Gastrocnemius medialis (tissue), 4 donors: ENCODE measurements around the gene ASTN1.

ENCODE experiments used
- CTCF ChIP-seq, 5 experiments: fragments of 450-650 bp in 3 of 5; fragments of 200-600 bp in 2 of 5; sonication (generic) in 2 of 5; IDR thresholded peaks in 4 of 5; conservative IDR thresholded peaks in 1 of 5; 1 replicate in 4 of 5; 2 replicates in 1 of 5; pipeline ENCODE4 v1.5.1; 2016 to 2019; ENCODE audit warnings: antibody characterized with exemption in 5 of 5, mild to moderate bottlenecking in 3 of 5, moderate library complexity in 3 of 5
- POLR2A ChIP-seq, 2 donors: fragments of 450-650 bp; IDR thresholded peaks; one replicate each; pipeline ENCODE4 v1.6.1; 2017; ENCODE audit warnings: antibody characterized with exemption in 2 of 2, mild to moderate bottlenecking in 2 of 2, moderate library complexity in 2 of 2

GRCh38 chr1:176989023-176989422, 175.5 kb downstream of the ASTN1 start:
- TF ChIP-seq CTCF (IDR thresholded peaks at IDR 0.05 in 4 of 5, conservative IDR thresholded peaks at IDR 0.05 in 1 of 5) (no peak), POLR2A (IDR thresholded peaks at IDR 0.05) (no peak)
